ENCODE measurements around the gene SLC6A12.

Gene SLC6A12

DNA sequence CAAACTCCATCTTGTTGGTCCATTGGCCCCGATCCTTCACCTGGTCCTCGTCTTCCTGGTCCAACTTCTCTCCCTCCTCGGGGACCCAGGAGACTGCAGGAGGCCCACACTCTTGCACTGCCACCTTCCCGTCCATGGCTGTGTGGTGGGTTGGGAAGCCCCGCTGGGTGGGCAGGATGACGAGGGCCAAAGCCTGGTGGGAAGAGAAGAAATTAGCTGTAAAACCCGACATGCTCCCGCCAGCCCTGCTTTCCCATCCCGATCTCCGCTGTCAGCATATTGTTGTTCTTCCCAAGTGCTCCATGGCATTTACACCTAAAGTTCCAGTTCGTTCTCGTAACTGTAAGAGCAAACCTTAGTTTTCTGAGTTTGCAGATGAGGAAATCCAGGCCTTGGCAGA, 4.1 kb downstream of the SLC6A12 start (continued):
- TF ChIP-seq ZNF76 (tag by site-specific recombination; IDR thresholded peaks at IDR 0.05; ENCODE audit: borderline replicate concordance, low read depth) (no peak), ZNF600 (tag by site-specific recombination; IDR thresholded peaks at IDR 0.05) (no peak), ZNF629 (tag by site-specific recombination; IDR thresholded peaks at IDR 0.05) (no peak)

GRCh38 chr12:209246-209645, 4.7 kb downstream of the SLC6A12 start:
- ChIA-PET POLR2A (no interaction called here), CTCF (interaction anchor here (0.6 to 2.0 kb wide), 4 partner anchors 11 to 293 kb away, joined by 3 to 6 read pairs (median 3); no protein-coding TSS in a partner anchor)
- H3K4me1 ChIP-seq (ENCODE audit: control insufficient read depth, insufficient read depth, low read length), result no peaks in the 10 kb centered on the region
- no peak overlapping the region for H3K27ac ChIP-seq (ENCODE audit: extremely low read depth, low read depth, low read length)
- H3K9me3 ChIP-seq (ENCODE audit: control insufficient read depth, insufficient read depth, low read depth, low read length), result no peaks in the 10 kb centered on the region
- 0 out of 2 replicates have a peak, but pooled peaks have one; percentile 26 for TF ChIP-seq ZNF600 (tag by site-specific recombination; IDR thresholded peaks at IDR 0.05)
- TF ChIP-seq ZSCAN30 (tag by site-specific recombination; IDR thresholded peaks at IDR 0.05), result no peak
- no peaks in the 10 kb centered on the region for H3K36me3 ChIP-seq (ENCODE audit: control insufficient read depth in 2 of 2, insufficient read depth in 1 of 2, low read length in 2 of 2)
- H3K4me3 ChIP-seq (ENCODE audit: low read depth, low read length), result no peak overlapping the region

DNA sequence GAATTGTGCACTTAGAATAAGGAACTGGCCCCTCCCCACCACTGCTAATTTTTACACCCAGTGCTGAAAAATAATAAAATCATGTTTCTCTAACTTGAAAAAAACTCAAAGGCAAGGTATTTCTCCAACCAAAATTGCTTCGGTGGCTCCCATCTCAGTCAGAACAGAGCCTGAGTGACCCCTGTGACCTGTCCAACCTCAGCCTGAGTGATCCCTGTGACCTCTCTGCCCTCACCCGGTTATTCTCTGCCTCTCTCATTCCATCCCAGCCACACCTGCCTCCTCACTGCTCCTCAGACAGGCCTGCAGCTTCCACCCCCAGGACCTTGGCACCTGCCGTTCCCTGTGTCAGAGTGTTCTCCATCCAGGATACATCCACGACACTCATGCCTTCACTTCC, 5.1 kb downstream of the SLC6A12 start:
- no peak overlapping the region for H3K4me3 ChIP-seq (ENCODE audit: low read depth, low read length)
- ChIA-PET CTCF (interaction anchor here (2.0 kb wide), 1 partner anchor 11 kb away, joined by 6 read pairs; no protein-coding TSS in a partner anchor), POLR2A (no interaction called here)
- no peaks in the 10 kb centered on the region for H3K9me3 ChIP-seq (ENCODE audit: control insufficient read depth, insufficient read depth, low read depth, low read length)
- H3K27ac ChIP-seq (ENCODE audit: extremely low read depth, low read depth, low read length), result no peak overlapping the region
- H3K4me1 ChIP-seq (ENCODE audit: control insufficient read depth, insufficient read depth, low read length), result no peaks in the 10 kb centered on the region
- TF ChIP-seq ZNF366 (tag by site-specific recombination; conservative IDR thresholded peaks at IDR 0.05) (peak; percentile 19; the same call in 1 of the 2 replicates), ZNF768 (tag by site-specific recombination; IDR thresholded peaks at IDR 0.05) (no peak), ZNF23 (tag by site-specific recombination; IDR thresholded peaks at IDR 0.05; ENCODE audit: borderline replicate concordance) (no peak), ZNF623 (tag by site-specific recombination; IDR thresholded peaks at IDR 0.05) (peak; percentile 28; the same call in 1 of the 2 replicates)
- no peaks in the 10 kb centered on the region for H3K36me3 ChIP-seq (ENCODE audit: control insufficient read depth in 2 of 2, insufficient read depth in 1 of 2, low read length in 2 of 2)

GRCh38 chr12:207804-208203, 6.2 kb downstream of the SLC6A12 start:
- Histone ChIP-seq H3K4me3 (ENCODE audit: low read depth, low read length) (no peak overlapping the region), H3K9me3 (ENCODE audit: control insufficient read depth, insufficient read depth, low read depth, low read length) (no peaks in the 10 kb centered on the region), H3K36me3 (ENCODE audit: control insufficient read depth in 2 of 2, insufficient read depth in 1 of 2, low read length in 2 of 2) (no peaks in the 10 kb centered on the region), H3K27ac (ENCODE audit: extremely low read depth, low read depth, low read length) (no peak overlapping the region), H3K4me1 (ENCODE audit: control insufficient read depth, insufficient read depth, low read length) (no peaks in the 10 kb centered on the region)
- POLR2A ChIA-PET, result no interaction called here
- CTCF ChIA-PET, result interaction anchor here (0.7 kb wide), 1 partner anchor 79 kb away, joined by 4 read pairs; no protein-coding TSS in a partner anchor
- 0 out of 2 replicates have a peak, but pooled peaks have one; percentile 26 for TF ChIP-seq ZNF600 (tag by site-specific recombination; IDR thresholded peaks at IDR 0.05)
- no peak for TF ChIP-seq ZNF777 (tag by site-specific recombination; IDR thresholded peaks at IDR 0.05; ENCODE audit: borderline replicate concordance)

DNA sequence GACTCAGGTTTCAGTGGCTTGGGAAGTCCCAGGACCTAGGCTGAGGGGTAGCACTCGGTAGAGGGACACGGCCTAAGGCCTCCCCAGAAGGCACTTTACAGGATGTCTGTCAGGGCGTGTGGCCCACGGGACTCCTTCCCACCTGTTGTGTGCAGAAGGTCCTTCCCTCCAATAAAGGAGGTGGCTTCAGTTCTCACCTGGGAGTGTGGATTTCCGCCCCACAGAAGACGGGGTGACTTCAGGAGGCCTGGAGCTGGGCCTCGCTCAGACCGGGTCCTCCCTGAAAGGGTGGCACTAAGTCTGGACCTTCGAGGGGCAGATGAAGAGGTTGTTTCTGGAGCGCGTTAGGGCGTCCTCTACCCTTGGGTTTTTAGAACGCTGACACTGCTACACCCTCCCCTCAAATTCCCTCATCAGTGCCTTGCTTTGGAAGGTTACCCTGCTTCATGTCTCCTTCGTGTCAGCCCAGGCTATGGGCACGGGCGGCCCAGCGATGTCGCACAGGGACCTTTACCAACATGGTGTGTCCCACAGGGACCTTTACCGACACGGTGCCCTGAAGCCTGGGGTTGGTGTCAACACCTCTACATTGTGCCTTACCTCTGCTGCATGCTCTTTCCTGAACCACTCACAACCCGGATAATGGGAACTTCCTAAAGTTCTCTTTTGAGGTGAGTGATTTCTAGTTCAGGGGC, 7.1 kb downstream of the SLC6A12 start:
- H3K36me3 ChIP-seq (ENCODE audit: control insufficient read depth in 2 of 2, insufficient read depth in 1 of 2, low read length in 2 of 2), result no peaks in the 10 kb centered on the region
- POLR2A ChIA-PET, result no interaction called here
- TF ChIP-seq ZNF777 (tag by site-specific recombination; IDR thresholded peaks at IDR 0.05; ENCODE audit: borderline replicate concordance) (no peak), ZNF449 (tag by site-specific recombination; IDR thresholded peaks at IDR 0.05) (no peak), ZNF518A (tag by site-specific recombination; conservative IDR thresholded peaks at IDR 0.05; ENCODE audit: low read depth) (no peak), ZNF214 (tag by site-specific recombination; IDR thresholded peaks at IDR 0.05; ENCODE audit: borderline replicate concordance) (no peak), ZNF138 (tag by site-specific recombination; IDR thresholded peaks at IDR 0.05; ENCODE audit: borderline replicate concordance) (no peak), ZNF548 (tag by site-specific recombination; IDR thresholded peaks at IDR 0.05) (no peak), SP3 (tag by site-specific recombination; IDR thresholded peaks at IDR 0.05) (no peak), ZNF521 (tag by site-specific recombination; IDR thresholded peaks at IDR 0.05) (no peak), ZNF248 (tag by site-specific recombination; IDR thresholded peaks at IDR 0.05) (no peak)
- TF ChIP-seq, protein P1, sequence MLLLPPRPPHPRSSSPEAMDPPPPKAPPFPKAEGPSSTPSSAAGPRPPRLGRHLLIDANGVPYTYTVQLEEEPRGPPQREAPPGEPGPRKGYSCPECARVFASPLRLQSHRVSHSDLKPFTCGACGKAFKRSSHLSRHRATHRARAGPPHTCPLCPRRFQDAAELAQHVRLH (tag by site-specific recombination; IDR thresholded peaks at IDR 0.05), result no peak

More for the DNA sequence above, 7.1 kb downstream of the SLC6A12 start:
- Histone ChIP-seq H3K4me1 (ENCODE audit: control insufficient read depth, insufficient read depth, low read length) (no peaks in the 10 kb centered on the region), H3K4me3 (ENCODE audit: low read depth, low read length) (no peak overlapping the region), H3K9me3 (ENCODE audit: control insufficient read depth, insufficient read depth, low read depth, low read length) (no peaks in the 10 kb centered on the region), H3K27ac (ENCODE audit: extremely low read depth, low read depth, low read length) (no peak overlapping the region)
- CTCF ChIA-PET, result no interaction called here
